ENCODE results near the gene HNRNPA3.

- TF ChIP-seq, protein P1, sequence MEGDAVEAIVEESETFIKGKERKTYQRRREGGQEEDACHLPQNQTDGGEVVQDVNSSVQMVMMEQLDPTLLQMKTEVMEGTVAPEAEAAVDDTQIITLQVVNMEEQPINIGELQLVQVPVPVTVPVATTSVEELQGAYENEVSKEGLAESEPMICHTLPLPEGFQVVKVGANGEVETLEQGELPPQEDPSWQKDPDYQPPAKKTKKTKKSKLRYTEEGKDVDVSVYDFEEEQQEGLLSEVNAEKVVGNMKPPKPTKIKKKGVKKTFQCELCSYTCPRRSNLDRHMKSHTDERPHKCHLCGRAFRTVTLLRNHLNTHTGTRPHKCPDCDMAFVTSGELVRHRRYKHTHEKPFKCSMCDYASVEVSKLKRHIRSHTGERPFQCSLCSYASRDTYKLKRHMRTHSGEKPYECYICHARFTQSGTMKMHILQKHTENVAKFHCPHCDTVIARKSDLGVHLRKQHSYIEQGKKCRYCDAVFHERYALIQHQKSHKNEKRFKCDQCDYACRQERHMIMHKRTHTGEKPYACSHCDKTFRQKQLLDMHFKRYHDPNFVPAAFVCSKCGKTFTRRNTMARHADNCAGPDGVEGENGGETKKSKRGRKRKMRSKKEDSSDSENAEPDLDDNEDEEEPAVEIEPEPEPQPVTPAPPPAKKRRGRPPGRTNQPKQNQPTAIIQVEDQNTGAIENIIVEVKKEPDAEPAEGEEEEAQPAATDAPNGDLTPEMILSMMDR (IDR thresholded peaks at IDR 0.05), result no peak
- TF ChIP-seq POLR2A (IDR thresholded peaks at IDR 0.05), result no peak
- TF ChIP-seq EP300 (IDR thresholded peaks at IDR 0.05), result no peak
- TF ChIP-seq POLR2AphosphoS5 (IDR thresholded peaks at IDR 0.05), result no peak
These were observed 56.3 kb downstream of the HNRNPA3 start for GRCh38 chr2:177268901-177269300.

All from suprapubic skin (tissue), 4 donors.